GM19463 (cell line): ENCODE data around the gene COG2.
"Not testable (repeated sequence)": the region's sequence is repeated elsewhere in the genome, so short reads cannot be mapped to it uniquely, and the experiment has no call there.

Source experiments
- ATAC-seq: cut with Tn5 transposase; IDR thresholded peaks from one replicate; pipeline ENCODE4 v1.9.1; 2021; ENCODE audit warnings: mild to moderate bottlenecking, moderate library complexity; ENCODE audit not compliant: unreplicated experiment

Gene COG2

DNA sequence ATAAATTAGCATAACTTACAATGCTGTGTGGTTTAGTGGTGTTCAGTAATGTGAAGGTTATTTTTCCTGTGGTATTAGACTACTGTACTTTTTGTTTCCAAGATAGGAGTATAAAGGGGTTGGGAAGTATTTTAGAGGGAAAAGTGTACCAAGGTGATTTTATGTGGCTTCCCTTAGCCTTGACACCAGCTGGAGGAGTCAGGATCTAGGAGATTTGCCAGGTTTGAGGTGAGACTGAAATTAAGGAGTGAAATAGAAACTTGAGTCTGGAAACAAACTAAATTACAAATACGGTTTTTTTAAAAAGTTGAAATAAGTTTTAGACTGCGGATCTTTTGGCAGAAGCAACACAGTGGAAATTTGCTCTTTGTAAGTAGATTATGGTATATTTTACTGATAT, 32.3 kb downstream of the COG2 start:
- no peak for ATAC-seq

DNA sequence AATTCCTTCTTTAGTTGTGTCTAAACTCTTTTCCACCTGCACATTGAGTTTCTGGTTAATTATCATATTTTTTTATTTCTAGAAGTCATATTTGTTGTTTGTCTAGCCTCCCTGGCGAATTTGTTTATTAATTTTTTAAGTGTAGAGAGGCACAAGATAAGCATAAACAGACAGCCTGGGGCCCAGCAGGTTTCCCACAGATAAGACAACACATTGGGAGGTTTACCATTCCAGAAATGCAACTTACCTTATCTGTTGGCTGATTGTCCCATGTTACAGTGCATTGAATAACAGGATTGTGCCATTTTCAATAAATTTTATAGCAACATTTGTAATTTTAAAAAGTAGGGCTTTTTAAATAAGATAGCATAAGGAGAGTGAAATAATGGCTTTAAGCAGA, 34.9 kb downstream of the COG2 start:
- ATAC-seq: no peak

DNA sequence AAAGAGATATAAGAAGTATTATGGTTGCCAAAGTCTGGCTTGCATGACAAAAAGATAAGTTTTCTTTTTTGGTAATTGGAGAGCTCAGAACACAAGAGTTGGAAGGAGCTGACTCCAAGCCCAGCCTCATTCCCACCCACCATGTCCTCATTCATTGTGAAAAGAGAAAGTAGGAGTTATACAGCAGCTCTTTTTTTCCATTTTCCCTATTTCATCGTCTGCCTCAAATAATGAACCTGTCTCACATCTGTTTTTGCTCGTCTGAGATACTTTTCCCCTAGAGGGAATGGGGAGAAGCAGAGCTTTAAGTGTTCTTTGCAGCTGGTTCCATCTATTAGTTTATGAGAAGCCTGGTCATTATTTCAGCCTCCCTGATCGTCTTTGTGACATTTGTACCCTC, 36.9 kb downstream of the COG2 start:
- no peak for ATAC-seq

DNA sequence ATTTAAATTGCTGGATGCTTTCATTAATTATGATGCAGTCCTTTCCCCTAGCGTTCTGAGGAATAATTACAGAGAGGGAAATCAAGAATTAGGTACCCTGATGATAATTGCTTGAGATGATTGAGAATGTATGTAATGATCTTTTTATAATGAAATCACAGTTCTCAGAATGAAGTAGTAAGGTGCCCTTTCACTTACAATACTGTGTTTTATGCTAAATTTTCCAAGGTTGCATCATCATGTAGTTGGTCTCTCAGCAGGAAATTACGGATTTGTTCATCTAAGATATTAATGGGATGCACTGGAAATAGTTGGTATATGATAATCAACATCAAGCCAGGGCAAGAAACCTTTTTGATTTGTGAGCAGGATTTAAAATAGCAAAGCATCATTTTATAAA, 37.5 kb downstream of the COG2 start:
- no peak for ATAC-seq

DNA sequence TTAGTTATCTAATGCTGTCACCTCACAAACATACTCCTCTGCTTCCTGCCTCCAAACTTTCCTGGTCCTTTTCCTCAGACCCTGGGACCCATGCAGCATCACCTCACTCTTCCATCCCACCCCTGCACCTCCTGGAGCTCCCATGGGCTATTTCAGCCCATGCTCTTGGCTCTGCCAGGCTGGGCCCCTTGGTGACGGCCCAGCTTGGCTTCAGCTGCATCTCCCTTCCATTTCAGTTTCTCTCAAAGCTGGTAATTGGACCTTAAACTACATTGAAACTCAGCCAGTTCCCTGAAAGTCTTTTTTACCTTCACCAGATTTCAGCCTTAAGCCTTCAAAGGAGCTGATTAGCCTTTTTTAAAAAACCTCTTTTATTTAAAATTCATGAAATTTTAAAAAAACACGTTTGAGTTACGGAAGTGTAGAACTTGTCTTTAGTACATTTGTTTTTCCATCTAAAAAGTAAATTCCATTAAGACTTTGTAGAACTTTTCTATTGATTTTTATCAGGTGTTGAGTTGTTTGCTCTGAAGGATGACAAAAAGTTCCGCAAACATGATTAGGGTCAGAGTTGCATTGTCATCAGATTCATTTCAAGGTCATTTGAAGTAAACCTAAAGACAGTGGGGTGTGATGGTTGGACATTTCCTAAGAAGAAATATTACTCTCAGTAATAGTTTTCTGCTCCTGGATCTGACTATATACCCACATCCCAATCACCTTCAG, 38.2 kb downstream of the COG2 start:
- ATAC-seq: no peak

DNA sequence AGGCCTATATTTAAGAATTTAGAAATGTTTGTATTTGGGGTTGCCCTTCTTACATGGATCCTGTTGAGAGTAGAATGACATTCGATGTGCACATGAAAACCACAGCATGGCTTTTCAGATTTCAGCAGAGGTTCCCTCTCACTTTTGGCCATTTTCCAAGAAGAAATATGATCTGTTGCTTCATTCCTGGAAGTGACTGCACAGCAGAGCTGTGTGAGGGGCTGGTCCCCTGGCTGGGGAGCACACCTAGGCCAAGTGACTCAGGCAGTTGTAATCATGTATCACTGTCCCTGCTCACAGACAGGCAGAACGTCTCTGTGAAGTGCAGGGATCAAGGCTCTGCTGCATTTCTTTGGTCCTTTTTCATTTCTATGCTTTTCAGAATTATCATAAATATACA, 39.3 kb downstream of the COG2 start:
- no peak for ATAC-seq

DNA sequence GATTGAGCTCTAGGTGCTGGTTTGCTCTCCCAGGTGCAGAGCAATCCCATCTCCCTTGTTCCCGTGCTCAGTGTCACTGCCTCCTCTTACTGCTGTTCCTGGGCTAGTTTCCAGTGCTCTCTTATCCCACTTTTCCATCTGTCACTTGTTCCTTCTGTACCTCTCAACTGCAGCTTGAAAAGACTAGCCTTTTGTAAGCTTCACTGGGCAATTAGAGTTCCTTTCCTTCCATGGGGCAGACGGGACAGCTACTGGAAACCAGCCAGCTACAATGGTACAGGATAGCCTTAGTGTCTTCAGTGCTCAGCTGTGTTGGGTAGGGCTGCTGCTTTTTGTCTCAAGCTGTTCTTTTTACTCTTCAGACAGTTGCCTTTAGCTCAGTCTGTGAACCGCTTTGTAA, 40.0 kb downstream of the COG2 start:
- no peak for ATAC-seq

DNA sequence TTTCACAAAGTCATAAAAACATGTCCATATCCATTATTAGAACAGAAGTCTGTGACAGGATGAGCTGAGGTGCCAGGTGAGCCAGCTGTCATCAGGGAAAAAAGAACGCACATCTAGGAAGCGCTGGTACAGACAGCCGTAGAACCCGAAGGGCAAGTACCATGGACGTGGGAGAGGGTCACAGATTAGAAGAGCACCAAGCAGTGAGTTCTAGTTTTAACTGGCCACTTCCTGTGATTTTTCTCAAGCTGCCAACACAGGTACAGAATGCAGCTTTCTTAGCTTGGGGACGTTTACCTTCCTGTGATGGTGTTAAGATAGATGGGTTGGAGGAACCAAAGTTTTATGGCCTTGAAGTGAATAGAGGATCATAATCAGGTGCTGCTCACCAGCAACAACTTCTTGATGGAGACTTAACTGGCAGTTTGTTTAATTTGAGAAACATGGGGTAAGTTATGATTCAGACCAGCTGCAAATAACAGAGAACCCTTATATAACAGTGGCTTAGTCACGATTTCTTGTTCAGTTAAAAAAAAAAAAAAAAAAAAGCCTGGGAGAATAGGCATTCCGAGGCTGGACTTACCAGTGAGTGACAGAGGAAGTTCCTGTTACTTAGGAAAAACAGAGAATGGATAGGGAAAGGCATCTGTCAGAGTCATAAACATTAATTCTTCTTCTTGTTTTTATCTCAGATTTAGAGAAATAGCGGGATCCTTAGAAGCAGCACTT, 40.8 kb downstream of the COG2 start:
- ATAC-seq: no peak

DNA sequence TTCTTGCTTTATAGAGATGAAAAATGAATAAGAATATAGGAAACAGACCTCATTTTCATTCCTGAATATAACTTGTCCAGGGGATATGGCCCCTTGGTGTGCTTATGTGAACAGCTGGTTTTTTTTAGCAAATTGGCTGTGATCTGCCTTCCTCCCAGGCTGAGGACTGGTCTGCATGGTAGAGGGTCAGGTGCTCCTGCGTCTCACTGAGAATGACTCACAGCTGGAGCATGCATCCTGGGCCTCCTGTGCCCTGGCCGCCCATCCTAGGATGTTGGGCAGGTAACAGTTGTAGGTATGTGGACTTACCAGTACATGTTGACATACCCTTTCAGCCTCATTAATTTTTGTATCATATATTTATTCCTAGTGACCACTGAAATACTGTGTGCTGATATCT, 41.9 kb downstream of the COG2 start:
- ATAC-seq: no peak

DNA sequence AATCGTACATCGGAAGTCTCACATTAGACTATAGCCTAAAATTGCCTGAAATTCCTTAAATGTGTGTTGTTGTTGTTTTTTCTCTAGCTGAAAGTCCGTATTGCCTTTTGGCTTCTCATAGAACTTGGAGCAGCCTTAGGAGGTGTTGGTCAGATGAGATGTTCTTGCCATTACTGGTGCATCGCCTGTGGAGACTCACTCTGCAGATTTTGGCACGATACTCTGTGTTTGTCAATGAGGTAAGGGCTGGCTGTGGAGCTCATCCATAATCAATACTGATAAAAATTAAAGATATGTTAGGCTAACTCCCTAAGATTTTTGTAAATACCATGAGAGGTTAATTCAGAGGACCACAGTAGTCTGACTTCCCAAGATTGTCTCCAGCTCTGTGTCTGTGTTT, 42.7 kb downstream of the COG2 start:
- ATAC-seq: no peak

DNA sequence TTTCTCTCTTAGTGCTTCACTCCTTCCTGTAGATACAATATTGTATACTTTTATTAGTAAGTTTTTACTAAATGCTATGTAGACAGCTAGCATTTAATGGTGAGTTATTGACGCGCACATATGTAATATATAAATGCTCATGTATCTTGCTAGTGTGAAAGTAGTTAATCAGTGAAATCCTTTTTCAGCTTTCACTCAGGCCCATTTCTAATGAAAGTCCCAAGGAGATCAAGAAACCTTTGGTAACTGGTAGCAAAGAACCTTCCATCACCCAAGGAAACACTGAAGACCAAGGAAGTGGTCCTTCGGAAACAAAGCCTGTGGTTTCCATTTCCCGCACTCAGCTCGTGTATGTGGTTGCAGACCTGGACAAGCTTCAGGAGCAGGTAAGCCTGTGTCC, 44.5 kb downstream of the COG2 start:
- ATAC-seq: no peak

DNA sequence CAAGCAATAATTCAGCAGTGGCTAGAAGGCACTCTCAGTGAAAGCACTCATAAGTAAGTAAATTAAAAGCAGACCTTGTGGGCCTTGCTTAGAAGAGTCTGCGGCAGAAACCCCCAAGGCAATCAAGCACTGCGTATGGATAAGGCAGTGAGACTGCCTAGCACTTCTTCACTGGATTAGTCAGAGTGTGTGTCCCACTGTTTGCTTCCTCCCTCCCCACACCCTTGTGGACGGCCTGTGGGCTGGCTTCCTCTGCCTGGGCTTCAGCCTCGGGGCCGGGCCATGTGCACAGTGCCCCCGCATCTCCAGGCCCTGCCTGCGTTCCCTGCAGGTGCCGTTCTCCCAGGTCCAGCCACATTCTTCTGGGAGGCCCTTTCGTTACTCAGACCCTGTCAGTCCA, 47.8 kb downstream of the COG2 start:
- no peak for ATAC-seq

DNA sequence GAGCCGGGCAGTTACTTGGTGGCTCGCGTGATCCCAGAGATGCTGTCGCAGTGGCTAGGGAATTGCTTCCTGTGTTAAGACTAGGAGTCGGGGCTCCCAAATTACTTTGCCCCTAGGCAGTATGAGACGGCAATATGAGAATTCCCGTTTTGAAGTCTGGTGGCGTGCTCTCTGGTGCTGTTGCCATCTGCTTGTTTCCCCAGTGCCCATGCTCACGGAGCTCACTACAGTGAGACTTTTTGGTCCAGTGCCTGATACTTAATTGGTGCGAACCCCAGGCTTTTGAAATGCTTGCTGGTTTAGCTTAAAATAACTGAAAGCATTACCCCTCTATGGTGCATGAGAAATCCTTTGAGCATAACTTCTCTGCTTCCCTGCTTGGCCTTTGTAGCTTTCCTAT, 49.3 kb downstream of the COG2 start:
- no peak for ATAC-seq

DNA sequence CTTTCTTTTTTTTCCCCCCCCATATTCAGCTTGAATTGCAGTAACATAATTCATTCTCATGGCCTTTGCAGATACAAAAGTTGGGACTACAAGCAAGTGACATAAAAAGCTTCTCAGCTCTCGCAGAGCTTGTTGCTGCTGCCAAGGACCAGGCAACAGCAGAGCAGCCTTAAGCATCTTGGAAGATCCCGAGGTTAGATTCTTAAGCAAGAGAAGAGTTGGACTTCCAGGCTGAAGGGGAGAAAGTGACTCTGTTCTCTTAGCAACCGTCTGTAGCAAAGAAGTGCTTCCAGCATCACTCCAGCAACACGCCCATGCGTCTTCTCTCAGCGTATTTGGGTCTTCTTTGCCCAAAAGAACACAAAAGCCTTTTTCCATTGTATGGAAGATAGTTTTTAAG, 50.9 kb downstream of the COG2 start:
- ATAC-seq: no peak

DNA sequence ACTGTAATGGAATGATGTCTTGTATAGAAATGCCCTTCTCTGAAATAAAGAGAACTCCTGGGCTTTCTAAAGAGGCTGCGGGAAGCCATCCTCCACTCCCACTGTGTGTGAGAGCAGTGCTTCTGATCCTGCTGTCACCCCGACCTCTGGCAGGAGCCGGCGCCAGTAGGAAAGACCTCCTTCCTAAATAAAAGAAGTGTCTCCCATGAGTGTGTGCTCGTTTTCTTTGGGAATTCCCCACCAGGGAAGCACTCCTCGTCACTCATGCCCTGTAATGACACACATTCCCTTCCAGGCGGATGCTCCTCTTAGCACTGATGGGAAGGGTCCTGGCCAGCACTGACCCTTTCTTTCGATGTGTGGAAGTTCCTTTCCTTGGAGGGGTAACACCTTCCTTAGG, 51.5 kb downstream of the COG2 start:
- no peak for ATAC-seq

DNA sequence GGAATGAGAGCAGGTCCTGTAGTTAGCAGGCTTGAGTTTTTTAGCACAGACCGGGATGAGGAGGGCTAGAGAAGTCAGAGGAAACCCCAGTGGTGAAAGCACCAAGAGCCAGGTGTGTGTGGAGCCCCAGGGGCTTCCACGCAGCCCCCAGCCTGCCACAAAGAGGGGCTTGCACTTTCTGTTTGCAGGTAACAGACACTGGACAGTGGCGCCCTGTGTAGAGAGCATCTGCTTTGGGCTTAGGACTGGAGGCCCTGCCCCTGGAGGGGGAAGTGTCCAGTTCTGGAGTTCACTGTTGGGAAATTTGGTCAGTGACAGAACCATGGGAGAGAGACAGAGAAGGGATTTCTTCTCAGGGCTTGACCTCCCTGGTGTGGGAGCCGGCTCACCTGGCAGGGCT, 52.2 kb downstream of the COG2 start:
- no peak for ATAC-seq

DNA sequence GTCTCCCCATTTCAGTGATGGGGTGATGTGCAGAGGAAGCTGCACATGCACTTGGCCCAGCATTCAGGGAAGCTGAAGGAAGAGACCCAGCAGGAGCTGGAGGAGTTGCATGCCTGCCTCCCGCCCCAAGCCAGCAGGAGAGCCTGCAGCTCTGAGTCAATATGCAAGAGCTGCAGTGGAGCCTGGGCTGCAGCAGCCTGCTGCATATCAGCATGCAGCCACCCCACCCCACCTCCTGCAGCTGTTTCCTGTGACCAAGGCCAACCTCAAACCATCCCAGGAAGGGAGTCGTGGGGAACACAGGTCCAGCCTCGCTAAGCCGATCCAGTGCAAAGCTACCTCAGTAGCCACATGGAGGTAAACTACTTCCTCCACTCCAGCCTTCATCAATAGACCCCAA, 52.7 kb downstream of the COG2 start:
- no peak for ATAC-seq

DNA sequence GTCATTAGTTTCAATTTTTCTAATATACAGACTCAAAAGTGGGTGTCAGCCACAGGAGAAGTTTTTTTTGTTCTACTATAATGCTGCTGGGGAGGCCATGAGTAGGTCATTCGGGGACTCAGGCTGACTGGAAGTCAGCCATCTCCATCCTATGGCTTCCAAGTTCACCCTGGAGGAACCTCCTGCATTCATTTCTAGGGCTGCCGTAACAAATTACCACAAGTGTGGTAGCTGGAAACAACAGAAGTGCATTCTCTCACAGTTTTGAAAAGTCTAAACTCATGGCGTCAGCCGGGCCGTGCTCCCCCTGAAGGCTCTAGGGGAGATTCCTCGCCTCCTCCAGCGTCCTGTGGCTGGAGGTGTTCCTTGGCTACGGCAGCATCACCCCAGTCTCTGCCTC, 53.9 kb downstream of the COG2 start:
- ATAC-seq: no peak

DNA sequence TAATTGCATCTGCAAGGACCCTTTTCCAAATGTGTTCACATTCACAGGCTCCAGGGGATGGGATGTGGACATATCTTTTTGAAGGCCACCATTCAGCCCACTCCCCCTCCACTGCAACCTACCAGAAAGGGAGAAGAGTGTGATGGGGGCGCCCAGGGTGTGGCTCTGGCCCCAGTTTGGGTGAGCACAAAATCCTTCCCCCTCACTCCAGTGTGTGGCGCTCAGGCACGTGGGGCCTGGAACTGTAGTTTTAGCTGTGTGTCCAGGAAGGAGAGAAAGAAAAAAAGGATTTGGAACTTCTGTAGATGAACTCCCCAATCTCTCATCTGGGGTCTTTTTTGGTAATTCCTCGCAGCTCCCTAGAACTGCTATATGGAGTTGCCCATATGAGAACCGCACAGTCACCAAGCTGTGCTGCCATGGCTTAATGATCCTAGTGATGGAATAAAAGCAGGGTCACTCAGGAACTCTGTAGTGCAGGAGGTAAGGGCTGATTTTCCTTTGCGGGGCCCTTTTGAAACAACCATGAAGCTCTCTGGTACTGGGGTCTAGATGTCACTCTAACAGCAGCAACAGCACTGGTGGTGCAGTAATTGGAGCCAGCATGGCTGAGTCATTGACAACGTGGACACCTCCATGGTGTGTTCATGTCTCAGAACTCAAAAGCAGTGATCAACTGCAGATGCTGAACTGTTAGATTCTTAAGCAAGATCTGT, 54.6 kb downstream of the COG2 start:
- no peak for ATAC-seq

DNA sequence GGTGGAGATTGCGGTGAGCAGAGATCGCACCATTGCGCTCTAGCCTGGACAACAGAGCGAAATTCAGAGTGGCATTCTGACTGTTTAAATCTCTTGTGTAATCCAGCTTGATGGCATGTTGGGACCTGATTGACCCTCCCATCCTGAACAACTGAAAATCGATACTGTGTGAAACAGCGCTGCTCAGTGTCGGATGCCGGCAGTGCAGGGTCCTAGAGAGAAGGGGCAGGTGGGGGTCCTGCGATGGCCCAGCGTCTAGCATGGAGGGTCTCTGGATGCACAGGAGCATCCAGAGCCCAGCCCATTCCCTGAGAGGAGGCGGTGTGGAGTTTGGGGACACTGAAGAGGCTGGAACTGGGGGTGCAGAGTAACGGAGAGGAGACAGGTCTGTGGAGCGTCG, 55.8 kb downstream of the COG2 start:
- ATAC-seq: no peak

DNA sequence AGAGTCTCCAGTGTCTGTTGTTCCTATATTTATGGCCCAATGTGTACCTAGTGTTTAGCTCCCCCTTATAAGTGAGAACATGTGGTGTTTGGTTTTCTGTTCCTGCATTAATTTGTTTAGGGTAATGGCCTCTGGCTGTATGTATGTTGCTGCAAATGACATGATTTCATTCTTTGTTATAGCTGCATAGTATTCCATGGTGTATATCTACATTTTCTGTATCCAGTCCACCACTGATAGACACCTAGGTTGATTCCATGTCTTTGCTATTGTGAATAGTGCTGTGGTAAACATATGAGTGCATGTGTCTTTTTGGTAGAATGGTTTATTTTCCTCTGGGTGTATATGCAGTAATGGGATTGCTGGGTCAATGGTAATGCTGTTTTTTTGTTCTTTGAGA, 56.7 kb downstream of the COG2 start:
- not testable (repeated sequence) for ATAC-seq

DNA sequence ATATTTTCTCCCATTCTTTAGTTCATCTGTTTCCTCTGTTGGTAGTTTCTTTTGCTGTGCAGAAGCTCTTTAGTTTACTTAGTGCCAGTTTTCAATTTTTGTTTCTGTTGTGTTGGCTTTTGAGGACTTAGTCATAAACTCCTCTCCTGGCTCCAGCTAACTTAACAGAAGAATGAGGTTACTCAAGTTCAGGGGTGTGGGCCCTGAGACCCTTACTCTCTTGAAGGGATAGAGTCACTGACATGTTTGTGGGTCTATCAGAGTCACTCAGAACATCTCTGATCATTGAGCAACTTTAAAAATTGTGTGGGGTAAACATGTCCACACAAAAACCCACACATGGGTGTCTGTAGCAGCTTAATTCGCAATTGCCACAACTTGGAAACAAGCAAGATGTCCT, 57.4 kb downstream of the COG2 start:
- no peak for ATAC-seq
